ENCODE data around the gene SYPL2. TPM values are rescaled to one million over a fixed set of nuclear protein-coding genes. Genes with fewer than 3 reads are reported as not detected.

Gene SYPL2
- 0.09 to 0.17 TPM (median 0.11 TPM) in 5 replicates for total RNA-seq (2022; extraction: Qiagen RNA extraction)

DNA sequence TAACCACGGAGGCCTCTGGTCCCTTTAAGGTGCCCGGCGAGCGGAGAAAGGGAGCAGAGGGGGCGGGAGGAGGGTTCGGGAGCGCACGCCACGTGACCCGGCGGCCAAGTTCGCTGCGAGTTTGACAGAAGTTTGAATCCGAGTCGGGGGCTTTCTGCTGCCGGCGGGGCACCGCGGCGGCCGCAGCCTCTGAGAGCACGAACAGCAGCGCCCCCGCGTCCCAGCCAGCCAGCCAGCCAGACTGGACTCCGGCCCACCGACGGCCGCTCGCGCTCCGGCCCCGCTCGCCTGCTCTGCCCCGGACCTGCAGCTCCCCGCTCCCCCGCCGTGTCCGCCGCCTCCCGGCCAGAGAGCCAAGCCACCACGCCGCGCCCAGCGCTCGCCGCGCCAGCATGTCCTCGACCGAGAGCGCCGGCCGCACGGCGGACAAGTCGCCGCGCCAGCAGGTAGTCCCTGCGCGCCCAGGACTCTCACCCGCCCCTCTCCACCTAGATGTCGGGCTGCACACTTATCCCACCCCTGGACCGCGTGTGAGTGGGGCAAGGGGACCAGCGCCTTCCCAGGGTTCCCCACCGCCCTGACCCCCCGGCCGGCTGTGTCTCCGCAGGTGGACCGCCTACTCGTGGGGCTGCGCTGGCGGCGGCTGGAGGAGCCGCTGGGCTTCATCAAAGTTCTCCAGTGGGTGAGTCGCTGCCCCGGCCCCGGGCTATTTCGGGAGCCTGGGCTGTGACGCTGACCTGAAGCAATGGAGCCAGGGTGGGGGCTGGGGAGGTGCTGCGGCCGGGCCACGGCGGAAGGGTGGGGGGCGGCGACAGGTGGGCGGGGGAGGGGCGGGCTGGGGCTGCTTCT lies at the start of gene SYPL2:
TSS of gene SYPL2 (plus strand) at position 95 of the 849 bp plus-strand sequence. CDS start at position 393, 298 bp downstream.

GRCh38 chr1:109426281-109427170 lies 39.8 kb upstream of the SYPL2 start, which contains the start of gene PSMA5:
TSS of gene PSMA5 (minus strand) at chr1:109426448. CDS start at chr1:109426330, 118 bp downstream.

GRCh38 chr1:109483672-109484518 lies 17.5 kb downstream of the SYPL2 start, which contains the start of gene ATXN7L2:
TSS of gene ATXN7L2 (plus strand) at chr1:109483905. CDS start at chr1:109483954, 49 bp downstream.

GRCh38 chr1:109493805-109494539 lies 27.6 kb downstream of the SYPL2 start, which contains the start of gene CYB561D1:
TSS of gene CYB561D1 (plus strand) at chr1:109494094. CDS start at chr1:109494140, 46 bp downstream.

GRCh38 chr1:109509176-109510134 lies 43.1 kb downstream of the SYPL2 start, which contains the start of gene AMIGO1:
TSS of gene AMIGO1 (minus strand) at chr1:109509727. CDS start at chr1:109508912, 815 bp downstream.

Other genes with a start within 250 kb of the SYPL2 start
- gene CELSR2, start 217.0 kb upstream of the SYPL2 start, total RNA-seq (2022; extraction: Qiagen RNA extraction) = 2.9 to 5.6 TPM (median 5.2 TPM) in 5 replicates
- gene PSRC1, start 183.4 kb upstream of the SYPL2 start, total RNA-seq (2022; extraction: Qiagen RNA extraction) = 16.6 to 22.7 TPM (median 20.9 TPM) in 5 replicates
- gene MYBPHL, start 159.5 kb upstream of the SYPL2 start, total RNA-seq (2022; extraction: Qiagen RNA extraction) = 0.09 to 0.12 TPM in 2 of 5 replicates, not detected in the others
- 4.4 to 5.4 TPM (median 5.1 TPM) in 5 replicates for gene SORT1, start 68.6 kb upstream of the SYPL2 start, total RNA-seq (2022; extraction: Qiagen RNA extraction)
- gene PSMA5, start 40.1 kb upstream of the SYPL2 start, total RNA-seq (2022; extraction: Qiagen RNA extraction) = 86.2 to 112 TPM (median 87.9 TPM) in 5 replicates
- 1.4 to 2.4 TPM (median 2.1 TPM) in 5 replicates for gene ATXN7L2, start 17.4 kb downstream of the SYPL2 start, total RNA-seq (2022; extraction: Qiagen RNA extraction)
- gene CYB561D1, start 27.5 kb downstream of the SYPL2 start, total RNA-seq (2022; extraction: Qiagen RNA extraction) = 3.8 to 5.1 TPM (median 4.5 TPM) in 5 replicates
- gene AMIGO1, start 43.2 kb downstream of the SYPL2 start, total RNA-seq (2022; extraction: Qiagen RNA extraction) = 0.99 to 1.7 TPM (median 1.4 TPM) in 5 replicates
- 0.06 TPM in 1 of 5 replicates, not detected in the others for gene GPR61, start 73.3 kb downstream of the SYPL2 start, total RNA-seq (2022; extraction: Qiagen RNA extraction)
- 5.1 to 5.8 TPM (median 5.5 TPM) in 5 replicates for gene GNAI3, start 82.1 kb downstream of the SYPL2 start, total RNA-seq (2022; extraction: Qiagen RNA extraction)
- gene GNAT2, start 153.1 kb downstream of the SYPL2 start, total RNA-seq (2022; extraction: Qiagen RNA extraction) = 0.08 to 0.38 TPM (median 0.15 TPM) in 5 replicates
- gene AMPD2, start 153.3 kb downstream of the SYPL2 start, total RNA-seq (2022; extraction: Qiagen RNA extraction) = 15.4 to 21.8 TPM (median 21.7 TPM) in 5 replicates
- 8.3 to 10.3 TPM (median 9.3 TPM) in 5 replicates for gene GSTM4, start 189.6 kb downstream of the SYPL2 start, total RNA-seq (2022; extraction: Qiagen RNA extraction)
- 2.7 to 4.8 TPM (median 3.5 TPM) in 5 replicates for gene GSTM2, start 201.5 kb downstream of the SYPL2 start, total RNA-seq (2022; extraction: Qiagen RNA extraction)
- 0.21 TPM in 1 of 5 replicates, not detected in the others for gene GSTM1, start 221.3 kb downstream of the SYPL2 start, total RNA-seq (2022; extraction: Qiagen RNA extraction)
- gene GSTM5, start 245.7 kb downstream of the SYPL2 start, total RNA-seq (2022; extraction: Qiagen RNA extraction) = not detected in 5 replicates

Measured in A549 treated with dexamethasone at 1 μM for 4 hours (cell line).